GM13977 (cell line): ENCODE results near the gene ARID5A.

Experiments
- DNase-seq: peaks from one replicate; pipeline ENCODE4 v3.0.0; 2012; ENCODE audit warnings: low spot score
- CTCF ChIP-seq: IDR thresholded peaks from 2 replicates; pipeline ENCODE4 v1.5.1; 2012; ENCODE audit warnings: mild to moderate bottlenecking, control low read depth; ENCODE audit not compliant: insufficient read depth; ENCODE audit errors: extremely low read depth, missing control alignments
- in situ Hi-C: fragments of 300-500 bp; cut with MboI; formaldehyde crosslinking; loops from one replicate; pipeline ENCODE4 v1.12.0; 2022; ENCODE audit warnings: low sequenced_read_pairs, low pct_unique_long_range_greater_than_20kb, mixed read lengths, inconsistent platforms; ENCODE audit not compliant: unreplicated experiment

The ARID5A gene

DNA sequence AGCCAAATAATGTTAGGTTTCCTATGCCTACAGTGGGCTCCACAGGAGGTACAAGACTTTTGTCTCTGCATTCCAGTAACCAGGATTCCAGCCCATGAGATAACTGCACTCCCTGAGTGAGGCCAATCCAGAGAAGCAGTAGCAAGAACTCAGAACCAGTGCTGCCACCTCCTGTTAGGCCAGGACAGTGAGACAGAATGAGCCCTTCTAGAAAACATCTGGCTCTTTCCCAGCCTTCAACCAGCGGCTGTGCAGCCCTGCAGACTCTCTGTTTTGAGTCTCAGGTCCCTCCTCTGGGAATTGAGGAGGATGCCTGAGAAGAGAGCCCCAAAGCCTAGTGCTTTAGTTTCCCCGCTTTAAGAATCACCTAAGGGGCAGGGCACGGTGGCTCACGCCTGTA is 44.2 kb downstream of the ARID5A start:
- no peak for DNase-seq
- in situ Hi-C loops: no loop called here
- TF ChIP-seq CTCF: no peak

DNA sequence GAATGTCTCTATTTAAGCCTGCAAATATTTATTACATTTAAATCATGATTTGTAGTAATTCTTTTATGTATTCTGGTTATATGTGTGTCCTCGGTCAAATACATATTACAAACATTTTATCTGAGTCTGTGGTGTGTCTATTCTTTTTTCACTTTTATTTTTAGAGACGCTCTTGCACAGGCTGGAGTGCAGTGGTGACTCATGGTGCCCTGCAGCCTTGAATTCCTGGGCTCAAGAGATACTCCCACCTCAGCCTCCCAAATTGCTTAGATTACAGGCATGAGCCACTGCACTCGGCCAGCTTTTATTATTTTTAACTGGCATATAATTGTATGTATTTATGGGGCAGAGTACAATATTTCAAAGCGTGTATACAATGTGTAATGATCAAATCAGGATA is 47.5 kb downstream of the ARID5A start:
- no peak for TF ChIP-seq CTCF
- in situ Hi-C loops: no loop called here
- no peak for DNase-seq

DNA sequence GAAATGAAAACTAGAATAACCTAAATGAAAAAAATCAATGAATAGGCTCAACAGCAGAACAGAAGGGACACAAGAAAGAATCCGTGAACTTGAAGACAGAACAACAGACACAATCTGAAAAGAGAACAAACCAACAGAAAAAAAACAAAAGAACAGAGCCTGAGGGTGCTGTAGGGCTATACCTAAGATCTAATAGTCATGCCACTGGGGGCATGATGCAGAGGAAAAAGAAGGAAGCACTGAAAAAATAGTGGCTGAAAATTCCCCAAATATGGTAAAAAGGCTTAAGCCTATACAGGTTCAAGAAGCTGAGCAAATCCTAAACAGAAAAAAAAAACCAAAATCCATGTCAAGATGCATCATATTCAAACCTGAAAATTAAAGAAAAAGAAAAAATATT is 51.3 kb downstream of the ARID5A start:
- no peak for DNase-seq
- in situ Hi-C loops: no loop called here
- no peak for TF ChIP-seq CTCF

DNA sequence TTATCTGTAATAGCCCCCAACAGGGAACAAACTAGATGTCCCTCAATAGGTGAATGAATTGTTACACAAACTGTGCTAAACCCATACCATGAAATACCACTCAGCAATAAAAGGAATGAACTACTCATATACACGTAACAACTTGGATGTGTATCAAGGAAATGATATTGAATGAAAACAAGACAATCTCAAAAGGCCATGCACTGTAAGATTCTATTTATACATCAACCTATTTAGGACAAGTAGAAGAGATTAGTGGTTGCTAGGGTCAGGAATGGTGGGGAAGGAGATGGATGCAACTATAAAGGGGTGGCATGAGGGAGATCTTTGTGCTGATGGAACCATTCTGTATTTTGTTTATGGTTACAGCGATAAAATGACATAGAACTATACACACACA is 54.5 kb downstream of the ARID5A start:
- no peak for DNase-seq
- no peak for TF ChIP-seq CTCF
- in situ Hi-C loops: no loop called here

GRCh38 chr2:96591494-96591893 is 54.9 kb downstream of the ARID5A start:
- DNase-seq: no peak
- TF ChIP-seq CTCF: no peak
- in situ Hi-C loops: no loop called here

- no peak for TF ChIP-seq CTCF
- DNase-seq: no peak
- in situ Hi-C loops: no loop called here
These were observed 57.7 kb downstream of the ARID5A start for GRCh38 chr2:96594282-96594681.

DNA sequence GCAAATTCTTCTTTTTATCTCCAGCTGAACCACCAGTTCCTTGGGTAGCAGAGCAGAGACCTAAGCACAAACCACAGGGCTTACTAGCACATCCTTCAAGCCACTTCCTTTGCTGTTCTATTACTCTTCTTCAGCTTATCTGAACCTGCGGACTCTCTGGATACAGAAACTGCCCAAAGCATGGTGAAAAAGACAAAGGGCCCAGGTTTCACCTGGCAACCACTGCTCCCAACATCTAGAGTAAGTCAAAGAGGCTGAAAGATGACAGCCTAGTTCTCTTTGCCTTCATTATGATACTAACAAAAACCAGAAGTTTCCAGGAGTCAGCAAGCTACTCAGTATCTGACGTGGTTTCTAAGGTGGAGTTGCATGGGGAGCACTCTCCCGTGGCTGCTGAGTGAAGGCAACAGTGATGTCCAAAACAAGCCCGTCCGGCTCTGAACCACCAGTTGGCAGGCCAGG is 58.2 kb downstream of the ARID5A start:
- in situ Hi-C loops: no loop called here
- DNase-seq: no peak
- no peak for TF ChIP-seq CTCF
